ENCODE data around the gene PTCH1.

The PTCH1 gene

DNA sequence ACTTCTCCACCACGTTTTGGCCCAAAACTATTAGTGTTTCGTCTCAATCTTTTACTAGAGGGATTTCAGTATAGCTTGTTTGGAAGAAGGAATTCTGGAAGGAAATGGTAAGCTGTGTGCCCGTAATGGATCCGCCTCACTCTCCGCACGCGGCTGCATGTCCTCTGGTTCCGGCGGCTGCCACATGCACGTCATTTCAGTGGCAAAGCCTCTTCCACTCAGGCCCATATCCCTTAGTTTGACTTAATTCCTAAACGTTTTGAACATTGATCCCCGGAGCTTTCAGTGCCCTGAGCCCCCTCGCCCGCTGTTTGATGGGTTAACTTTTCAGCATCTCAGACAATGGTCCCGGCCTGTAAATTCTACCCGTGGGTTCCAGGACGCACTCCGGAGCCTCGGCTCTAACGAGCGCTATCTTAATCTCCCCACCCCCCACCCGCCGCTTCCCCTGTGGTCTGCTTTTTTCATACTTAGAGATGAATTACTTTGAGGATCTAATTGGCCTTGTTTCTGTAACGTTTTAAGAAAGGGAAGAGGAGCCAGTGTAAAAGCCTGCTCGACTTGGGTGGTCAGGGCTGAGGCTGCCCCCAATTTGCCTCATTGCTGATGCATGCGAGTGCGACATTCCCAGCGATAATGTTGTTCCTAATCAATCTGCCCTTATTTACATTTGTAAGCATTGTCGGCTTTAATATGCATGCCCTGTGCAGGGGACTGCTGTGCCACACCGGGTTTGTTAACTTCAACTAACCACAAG is 4.6 kb downstream of the PTCH1 start:
- H3K9ac ChIP-seq (ENCODE audit: low read length): peak overlapping the region; percentile 83
- no peaks in the 10 kb centered on the region for H3K9me3 ChIP-seq (ENCODE audit: control insufficient read depth, insufficient read depth, low read depth, low read length)
- H3K27me3 ChIP-seq (ENCODE audit: control insufficient read depth, insufficient read depth, low read length): peaks cover 44% of the 10 kb centered on the region
- H3K27ac ChIP-seq (ENCODE audit: low read depth, low read length): peak overlapping the region; percentile 95; the same call in 1 of the 2 replicates
- H3K4me1 ChIP-seq (ENCODE audit: control insufficient read depth, insufficient read depth, low read length): peaks cover 38% of the 10 kb centered on the region
- peak overlapping the region; percentile 97 for H3K4me3 ChIP-seq (ENCODE audit: low read depth, low read length)
- no peaks in the 10 kb centered on the region for H3K36me3 ChIP-seq (ENCODE audit: control insufficient read depth, insufficient read depth, low read length)

DNA sequence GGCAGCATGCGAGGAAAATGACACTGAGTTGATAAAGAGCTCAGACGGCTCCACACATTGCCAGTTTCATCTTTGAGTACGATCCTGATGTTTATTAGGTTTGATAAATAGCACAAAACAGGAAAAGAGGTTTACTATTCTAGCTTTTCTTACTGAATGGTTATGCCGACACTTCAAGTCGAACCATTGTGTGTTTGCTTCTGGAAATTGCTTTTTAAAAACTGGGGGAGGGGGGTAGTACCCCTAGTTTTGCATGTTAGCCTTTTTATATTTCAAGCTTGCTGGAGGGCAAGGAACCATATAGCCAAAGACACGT is 5.2 kb downstream of the PTCH1 start:
- H3K27me3 ChIP-seq (ENCODE audit: control insufficient read depth, insufficient read depth, low read length): peaks cover 39% of the 10 kb centered on the region
- peaks cover 38% of the 10 kb centered on the region for H3K4me1 ChIP-seq (ENCODE audit: control insufficient read depth, insufficient read depth, low read length)
- no peaks in the 10 kb centered on the region for H3K9me3 ChIP-seq (ENCODE audit: control insufficient read depth, insufficient read depth, low read depth, low read length)
- H3K27ac ChIP-seq (ENCODE audit: low read depth, low read length): peak overlapping the region; percentile 95; the same call in 1 of the 2 replicates
- H3K36me3 ChIP-seq (ENCODE audit: control insufficient read depth, insufficient read depth, low read length): no peaks in the 10 kb centered on the region
- peak overlapping the region; percentile 83 for H3K9ac ChIP-seq (ENCODE audit: low read length)
- H3K4me3 ChIP-seq (ENCODE audit: low read depth, low read length): peak overlapping the region; percentile 97

DNA sequence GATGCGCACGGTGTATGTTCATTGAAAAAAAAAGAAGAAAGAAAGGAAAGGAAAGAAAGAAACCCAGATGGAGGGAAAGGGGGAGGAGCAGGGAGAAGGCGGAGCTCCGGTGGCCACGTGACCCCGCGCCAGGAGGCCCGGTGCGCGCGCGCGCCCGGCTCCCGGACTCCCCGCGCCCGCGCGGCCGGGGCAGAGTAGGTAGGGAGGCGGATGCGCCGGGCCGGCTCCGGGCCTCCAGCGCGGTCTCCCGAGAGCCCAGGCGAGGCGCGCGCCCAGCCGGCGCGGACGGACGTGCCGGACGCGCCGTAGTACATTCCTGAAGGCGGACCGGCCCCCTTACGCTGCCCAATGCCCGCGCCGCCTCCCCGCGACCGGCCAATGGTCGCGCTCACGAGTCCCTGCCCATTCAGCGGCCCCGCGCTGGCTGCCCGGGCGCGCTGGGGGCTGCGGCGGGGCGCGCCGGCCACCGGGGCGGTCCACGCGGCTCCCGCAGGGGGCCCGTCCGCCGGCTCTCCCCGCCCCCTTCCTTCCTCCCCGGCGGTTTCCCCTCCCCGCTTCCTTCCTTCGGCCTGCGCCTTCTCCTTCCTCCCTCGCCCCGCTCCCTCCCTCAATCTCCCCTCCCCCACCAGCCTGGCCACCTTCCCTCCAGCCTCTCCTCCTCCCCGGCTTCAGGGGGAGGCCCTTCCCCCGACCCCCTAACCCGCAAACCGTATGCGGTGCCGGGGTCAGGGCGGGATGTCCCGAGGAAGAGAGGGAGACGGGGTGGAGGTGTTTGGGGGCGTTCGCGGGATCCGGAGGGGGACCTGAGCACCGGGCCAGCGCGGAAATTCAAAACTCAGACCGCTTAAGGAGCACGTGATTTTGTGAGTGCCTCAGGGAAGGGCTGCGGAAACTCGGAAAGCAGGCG is 5.8 kb downstream of the PTCH1 start:
- Histone ChIP-seq H3K27ac (ENCODE audit: low read depth, low read length) (peak overlapping the region; percentile 95; the same call in 1 of the 2 replicates), H3K4me1 (ENCODE audit: control insufficient read depth, insufficient read depth, low read length) (peaks cover 38% of the 10 kb centered on the region), H3K9ac (ENCODE audit: low read length) (peak overlapping the region; percentile 83), H3K9me3 (ENCODE audit: control insufficient read depth, insufficient read depth, low read depth, low read length) (no peaks in the 10 kb centered on the region), H3K4me3 (ENCODE audit: low read depth, low read length) (peak overlapping the region; percentile 97), H3K36me3 (ENCODE audit: control insufficient read depth, insufficient read depth, low read length) (no peaks in the 10 kb centered on the region), H3K27me3 (ENCODE audit: control insufficient read depth, insufficient read depth, low read length) (peaks cover 35% of the 10 kb centered on the region)

DNA sequence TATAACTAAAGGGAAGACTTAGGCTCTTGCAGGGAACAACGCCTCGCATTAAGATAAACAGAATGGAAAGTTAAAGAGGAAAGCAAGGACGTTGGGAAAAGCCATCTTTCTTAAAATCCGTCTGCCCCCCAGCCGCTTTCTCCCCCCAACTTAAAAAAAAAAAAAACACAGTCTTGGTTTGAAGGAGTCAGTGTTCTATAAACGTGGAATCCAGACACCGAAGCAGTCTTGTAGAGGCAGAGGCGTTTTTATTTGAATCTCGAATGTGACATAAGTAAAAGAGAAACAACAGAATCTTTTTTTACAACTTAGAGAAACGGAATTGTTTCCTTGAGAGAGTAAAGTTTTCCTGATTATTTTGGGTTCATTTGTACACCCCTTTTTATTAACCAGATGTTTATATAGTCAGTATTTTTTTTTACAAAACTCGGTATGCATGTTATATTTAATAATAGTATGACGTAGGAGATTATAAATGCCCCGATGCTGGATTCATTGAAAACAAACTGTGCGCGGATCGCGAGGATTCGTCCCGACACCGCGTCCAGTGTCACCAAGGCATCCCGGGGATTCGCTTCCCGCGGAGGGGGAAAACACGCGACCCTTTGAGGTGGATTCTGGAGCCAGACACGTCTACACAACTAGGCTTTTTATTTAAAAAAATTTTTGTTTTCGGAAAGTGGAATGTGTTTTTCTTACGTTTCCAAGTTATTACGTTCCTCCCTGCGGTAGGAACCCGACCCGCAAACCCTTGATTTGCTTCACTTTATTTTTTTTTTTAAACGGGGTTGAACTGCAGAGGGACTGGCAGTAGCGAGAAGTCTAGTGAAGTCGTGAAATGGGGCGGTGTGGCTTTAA is 6.7 kb downstream of the PTCH1 start:
- no peaks in the 10 kb centered on the region for H3K9me3 ChIP-seq (ENCODE audit: control insufficient read depth, insufficient read depth, low read depth, low read length)
- H3K27me3 ChIP-seq (ENCODE audit: control insufficient read depth, insufficient read depth, low read length): peaks cover 27% of the 10 kb centered on the region
- H3K36me3 ChIP-seq (ENCODE audit: control insufficient read depth, insufficient read depth, low read length): no peaks in the 10 kb centered on the region
- H3K4me3 ChIP-seq (ENCODE audit: low read depth, low read length): peak overlapping the region; percentile 97
- H3K27ac ChIP-seq (ENCODE audit: low read depth, low read length): peak overlapping the region; percentile 83; the same call in 1 of the 2 replicates
- peaks cover 36% of the 10 kb centered on the region for H3K4me1 ChIP-seq (ENCODE audit: control insufficient read depth, insufficient read depth, low read length)
- H3K9ac ChIP-seq (ENCODE audit: low read length): peak overlapping the region; percentile 66

DNA sequence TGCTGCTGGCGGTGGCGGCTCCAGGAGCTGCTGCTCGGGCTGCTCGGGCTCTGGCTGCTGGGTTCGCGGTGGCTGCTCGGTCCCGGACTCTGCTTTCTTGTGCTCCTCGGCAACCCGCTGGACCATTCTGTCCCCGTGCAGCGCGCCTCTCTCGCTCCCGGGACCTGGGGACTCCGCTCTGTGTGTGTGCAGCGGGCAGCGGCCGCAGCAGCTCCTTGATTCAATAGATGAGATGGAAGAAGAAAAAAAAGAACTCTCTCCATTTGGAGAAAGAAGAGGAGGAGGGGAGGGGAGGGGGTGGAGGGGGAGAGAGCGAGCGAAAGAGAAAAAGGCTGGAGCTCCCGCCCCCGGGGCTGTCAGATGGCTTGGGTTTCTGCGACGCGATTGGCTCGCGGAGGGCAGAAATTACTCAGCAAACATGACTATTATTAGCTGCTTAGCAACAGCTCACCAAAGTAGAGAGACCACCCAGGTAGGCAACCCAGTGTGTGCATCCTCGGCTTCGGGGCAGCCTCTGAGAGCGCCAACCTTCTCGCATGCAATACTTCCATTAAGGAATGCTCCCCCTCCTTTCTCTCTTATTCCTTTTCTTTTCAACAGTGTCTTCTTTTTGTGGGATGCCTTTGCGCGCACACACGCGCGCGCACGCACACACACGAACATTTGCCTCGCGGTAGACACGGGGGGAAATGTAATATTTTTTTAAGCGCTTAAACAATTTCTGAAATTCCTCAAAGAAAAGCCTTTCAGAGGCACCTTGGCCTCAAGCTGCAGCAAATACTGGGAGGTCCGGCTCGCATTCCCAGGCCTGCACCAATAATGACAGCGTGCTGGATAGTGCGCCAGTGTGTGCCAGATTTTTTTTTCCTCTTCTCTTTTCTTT is 7.6 kb downstream of the PTCH1 start:
- Histone ChIP-seq H3K4me1 (ENCODE audit: control insufficient read depth, insufficient read depth, low read length) (peaks cover 33% of the 10 kb centered on the region), H3K27ac (ENCODE audit: low read depth, low read length) (peak overlapping the region; percentile 83; the same call in 1 of the 2 replicates), H3K4me3 (ENCODE audit: low read depth, low read length) (peak overlapping the region; percentile 97), H3K9ac (ENCODE audit: low read length) (peak overlapping the region; percentile 91), H3K36me3 (ENCODE audit: control insufficient read depth, insufficient read depth, low read length) (no peaks in the 10 kb centered on the region), H3K9me3 (ENCODE audit: control insufficient read depth, insufficient read depth, low read depth, low read length) (no peaks in the 10 kb centered on the region), H3K27me3 (ENCODE audit: control insufficient read depth, insufficient read depth, low read length) (peaks cover 18% of the 10 kb centered on the region)

DNA sequence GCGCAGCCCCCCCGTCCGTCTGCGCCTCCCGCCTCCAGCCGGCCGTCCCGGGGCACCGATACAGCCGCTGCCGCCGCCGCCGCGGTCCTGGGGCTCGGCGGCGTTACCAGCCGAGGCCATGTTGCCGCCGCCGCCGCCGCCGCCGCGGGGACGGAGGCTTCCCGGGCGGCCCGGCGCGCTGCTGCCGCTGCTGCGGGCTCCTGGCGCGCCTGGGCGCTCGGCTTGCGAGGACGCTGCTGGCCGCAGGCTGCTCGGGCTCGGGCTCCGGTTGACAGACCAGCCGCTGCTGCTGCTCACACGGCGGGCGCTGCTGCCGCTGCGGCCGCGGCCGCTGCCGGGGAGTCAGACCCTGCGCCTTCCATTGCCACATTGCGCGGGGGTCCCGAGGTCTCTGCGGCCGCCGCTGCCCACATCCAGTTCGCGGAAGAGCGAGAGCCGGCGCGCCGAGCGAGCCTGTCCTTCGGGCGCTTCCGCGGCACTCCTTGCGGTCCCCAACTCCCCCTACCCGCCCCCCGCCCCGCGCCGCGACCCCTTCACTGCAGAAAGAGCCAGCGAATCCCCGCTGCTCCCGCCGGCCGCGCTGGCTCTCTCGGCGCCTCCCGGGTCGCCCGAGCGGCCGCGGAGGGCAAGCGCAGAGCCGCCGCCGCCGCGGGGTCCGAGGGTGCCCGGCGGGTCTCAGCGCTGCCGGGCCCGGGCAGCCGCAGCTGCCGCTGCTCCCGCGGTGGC is 8.4 kb downstream of the PTCH1 start:
- Histone ChIP-seq H3K4me3 (ENCODE audit: low read depth, low read length) (peak overlapping the region; percentile 97), H3K9me3 (ENCODE audit: control insufficient read depth, insufficient read depth, low read depth, low read length) (no peaks in the 10 kb centered on the region), H3K4me1 (ENCODE audit: control insufficient read depth, insufficient read depth, low read length) (peaks cover 28% of the 10 kb centered on the region), H3K36me3 (ENCODE audit: control insufficient read depth, insufficient read depth, low read length) (0 out of 2 replicates have a peak, but pooled peaks cover 1% of the 10 kb centered on the region), H3K9ac (ENCODE audit: low read length) (peak overlapping the region; percentile 91), H3K27ac (ENCODE audit: low read depth, low read length) (peak overlapping the region; percentile 90; the same call in 1 of the 2 replicates), H3K27me3 (ENCODE audit: control insufficient read depth, insufficient read depth, low read length) (peaks cover 10% of the 10 kb centered on the region; the same call in 1 of the 2 replicates)

DNA sequence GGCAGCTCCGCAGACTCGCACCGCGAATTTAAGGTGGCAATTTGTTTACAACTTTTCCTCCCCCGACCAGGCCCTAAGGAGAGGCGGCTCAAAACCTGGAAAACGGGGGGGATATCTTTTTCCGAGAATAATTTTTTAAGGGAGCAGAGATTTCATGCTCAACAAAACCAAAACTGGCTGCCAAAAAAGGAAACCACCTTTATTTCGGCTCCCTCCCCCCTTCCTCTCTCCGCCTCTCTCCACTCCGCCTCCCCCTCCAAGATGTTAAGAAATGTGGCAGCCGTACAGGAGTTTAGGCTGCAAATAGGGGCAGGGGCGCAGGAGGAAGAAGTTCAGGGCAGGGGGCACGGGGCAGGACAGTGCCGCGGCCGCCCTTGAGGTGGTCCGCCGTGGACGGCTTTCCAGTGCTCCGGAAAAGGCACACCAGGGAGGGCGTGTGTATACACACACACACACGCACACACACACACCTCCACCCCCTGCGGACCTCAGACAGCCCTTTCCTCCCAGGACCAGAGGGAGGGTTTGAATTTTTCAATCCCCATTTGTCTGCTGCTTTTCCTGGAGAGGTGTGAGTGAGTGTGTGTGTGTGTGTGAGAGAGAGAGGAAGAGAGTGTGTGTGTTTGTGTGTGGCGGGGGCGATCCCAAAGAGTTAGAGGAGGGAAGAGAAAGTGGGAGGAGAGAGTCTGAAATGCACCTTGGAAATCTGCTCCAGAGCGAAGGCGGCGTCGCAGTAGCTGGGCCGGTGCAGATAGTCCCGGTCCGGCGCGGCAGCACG is 9.1 kb downstream of the PTCH1 start:
- H3K27me3 ChIP-seq (ENCODE audit: control insufficient read depth, insufficient read depth, low read length): peaks cover 2% of the 10 kb centered on the region; the same call in 1 of the 2 replicates

DNA sequence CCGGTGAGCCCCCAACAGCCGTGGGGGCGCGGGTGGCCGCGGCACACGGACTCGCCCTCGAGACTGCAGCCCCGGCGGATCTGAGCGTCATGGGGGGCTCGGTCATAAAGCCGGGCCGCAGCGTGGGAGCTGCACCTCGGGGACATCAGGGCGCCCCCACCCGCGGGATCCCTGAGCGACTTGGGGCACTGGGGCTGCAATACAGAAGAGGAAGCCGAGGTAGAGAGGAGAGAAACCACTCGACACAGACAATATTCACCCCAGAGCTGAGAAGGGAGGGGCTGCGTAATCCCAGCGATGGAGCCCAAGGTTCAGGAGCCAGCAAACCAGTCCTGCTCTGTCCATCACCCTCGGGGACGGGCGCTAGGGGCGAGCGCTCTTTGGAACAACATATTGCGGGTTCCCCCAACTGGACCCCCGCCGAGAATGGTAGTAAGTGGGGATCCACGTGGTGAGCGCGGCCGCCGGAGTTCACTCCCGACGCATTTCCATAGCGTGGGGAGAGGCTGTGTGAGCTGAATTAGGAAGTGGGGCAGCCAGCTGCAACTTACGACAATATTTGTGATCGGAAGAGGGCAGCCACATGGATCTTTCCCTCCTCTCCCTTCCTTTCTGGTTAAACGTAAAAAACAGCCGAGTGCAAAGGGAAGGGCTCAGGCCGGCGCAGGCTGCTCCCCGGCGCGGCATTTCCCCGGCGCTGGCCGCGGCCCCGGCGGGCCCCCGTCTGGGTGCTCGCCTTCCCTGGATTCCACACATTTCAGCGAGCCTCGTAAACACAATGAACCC is 9.9 kb downstream of the PTCH1 start:
- Histone ChIP-seq H3K27me3 (ENCODE audit: control insufficient read depth, insufficient read depth, low read length) (no peaks in the 10 kb centered on the region), H3K27ac (ENCODE audit: low read depth, low read length) (peak overlapping the region; percentile 90; the same call in 1 of the 2 replicates), H3K9me3 (ENCODE audit: control insufficient read depth, insufficient read depth, low read depth, low read length) (no peaks in the 10 kb centered on the region), H3K36me3 (ENCODE audit: control insufficient read depth, insufficient read depth, low read length) (peaks cover 15% of the 10 kb centered on the region; the same call in 1 of the 2 replicates), H3K4me1 (ENCODE audit: control insufficient read depth, insufficient read depth, low read length) (peaks cover 17% of the 10 kb centered on the region), H3K9ac (ENCODE audit: low read length) (peak overlapping the region; percentile 91), H3K4me3 (ENCODE audit: low read depth, low read length) (peak overlapping the region; percentile 97)

More for the DNA sequence above, 9.1 kb downstream of the PTCH1 start:
- Histone ChIP-seq H3K4me3 (ENCODE audit: low read depth, low read length) (peak overlapping the region; percentile 97), H3K27ac (ENCODE audit: low read depth, low read length) (peak overlapping the region; percentile 90; the same call in 1 of the 2 replicates), H3K9ac (ENCODE audit: low read length) (peak overlapping the region; percentile 91), H3K9me3 (ENCODE audit: control insufficient read depth, insufficient read depth, low read depth, low read length) (no peaks in the 10 kb centered on the region), H3K4me1 (ENCODE audit: control insufficient read depth, insufficient read depth, low read length) (peaks cover 21% of the 10 kb centered on the region), H3K36me3 (ENCODE audit: control insufficient read depth, insufficient read depth, low read length) (peaks cover 9% of the 10 kb centered on the region; the same call in 1 of the 2 replicates)

All from HUES6 (cell line).